Measurements from ENCODE around the gene PXK. TPM values are rescaled to one million over a fixed set of nuclear protein-coding genes. Genes with fewer than 3 reads are reported as not detected.
A peak's percentile ranks its signal among the peaks of the same experiment; 100 is the strongest.

Gene PXK
- total and polyA plus RNA-seq, 10 of the 15 experiments (the other 5 are each of a cell fraction or from before 2014, with no cell fraction given): 8.4 to 38.0 (median 27.6) TPM

- no peak for TF ChIP-seq SKIL (IDR thresholded peaks at IDR 0.05; ENCODE audit: low read depth, poor library complexity, severe bottlenecking)
- 0 out of 4 replicates have a peak, but pooled peaks of 1 of the 2 experiments have one; percentile 6 for TF ChIP-seq BHLHE40 (IDR thresholded peaks at IDR 0.05; ENCODE audit: borderline replicate concordance in 1 of 2, low read depth in 2 of 2, low read length in 1 of 2)
Measured at GRCh38 chr3:58429657-58430056, 97.0 kb downstream of the PXK start (continued).

DNA sequence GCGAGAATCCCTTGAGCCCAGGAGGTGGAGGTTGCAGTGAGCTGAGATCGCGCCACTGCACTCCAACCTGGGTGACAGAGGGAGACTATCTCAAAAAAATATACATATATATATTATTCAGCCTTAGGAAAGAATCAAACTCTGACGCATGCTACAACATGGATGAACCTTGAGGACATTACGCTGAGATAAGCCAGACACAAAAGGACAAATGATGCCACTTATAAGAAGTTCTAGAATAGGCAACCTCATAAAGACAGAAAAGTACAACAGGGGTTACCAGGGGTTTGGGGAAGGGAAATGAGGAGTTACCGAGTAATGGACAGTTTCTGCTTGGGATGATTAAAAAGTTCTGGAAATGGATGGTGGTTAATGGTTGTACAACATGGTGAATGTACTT lies 100.2 kb downstream of the PXK start:
- ChIA-PET POLR2A (interaction anchor here (1.0 to 1.2 kb wide), 2 partner anchors 99 to 126 kb away, joined by 3 to 7 read pairs; partner anchors contain the start of genes HTD2 and RPP14), SMC1A (ENCODE audit: uncharacterized antibody, unreplicated experiment) (interaction anchor here (0.6 to 2.9 kb wide), 3 partner anchors 17 to 205 kb away, joined by 4 to 15 read pairs (median 8); partner anchors contain the start of genes HTD2 and RPP14), RAD21 (ENCODE audit: unreplicated experiment) (interaction anchor here (0.6 to 1.1 kb wide), 4 partner anchors 28 to 126 kb away, joined by 3 read pairs; no protein-coding TSS in a partner anchor), CTCF (interaction anchor here (2.3 kb wide), 1 partner anchor 18 kb away, joined by 7 read pairs; no protein-coding TSS in a partner anchor)
- WGBS (ENCODE audit: insufficient coverage, insufficient replicate concordance, low lambda C conversion rate, missing lambda C conversion rate): 77% methylated on average over 6 of the region's 6 CpGs
- DNase-seq (ENCODE audit: low read depth, low spot score) (no peak), ATAC-seq (no peak), FAIRE-seq (no peak)
- peaks cover 2 to 5% of the 10 kb centered on the region in 2 experiments for H3K36me3 ChIP-seq (ENCODE audit: control insufficient read depth in 2 of 2, insufficient read depth in 2 of 2, low read length in 1 of 2)
- H3K79me2 ChIP-seq (ENCODE audit: control insufficient read depth, insufficient read depth, low read length): peaks cover 6% of the 10 kb centered on the region
- intact Hi-C loops (cut with micrococcal nuclease; ENCODE audit: unreplicated experiment): loop anchor here (5.0 kb wide), 1 partner anchor 99 kb away; no protein-coding TSS in a partner anchor
- peak overlapping the region; percentile 81; the same call in 1 of the 2 replicates for H3K27ac ChIP-seq (ENCODE audit: control insufficient read depth, insufficient read depth)
- H3K27me3 ChIP-seq (replicated peaks in 1 of 2; ENCODE audit: control insufficient read depth in 2 of 2, insufficient read depth in 2 of 2, low read length in 1 of 2): no peaks in the 10 kb centered on the region
- H3K4me3 ChIP-seq: peak overlapping the region; percentile 87
- no TSS peak for BruUV-seq (replicated peaks)
- in situ Hi-C loops (cut with MboI): no loop called here
- no peaks in the 10 kb centered on the region; the same call in 1 of the 2 replicates for H4K20me1 ChIP-seq (ENCODE audit: control insufficient read depth, insufficient read depth)
- H3K4me2 ChIP-seq (ENCODE audit: control insufficient read depth, insufficient read depth): peak overlapping the region; percentile 69
- peak overlapping the region; percentile 77 for H3K9ac ChIP-seq (ENCODE audit: control insufficient read depth, insufficient read depth, low read length)
- H3K9me3 ChIP-seq (replicated peaks; ENCODE audit: control insufficient read depth, insufficient read depth, low read length): no peaks in the 10 kb centered on the region
- H3K4me1 ChIP-seq (ENCODE audit: control insufficient read depth, insufficient read depth, low read length): peaks cover 14% of the 10 kb centered on the region
- H2AFZ ChIP-seq (ENCODE audit: control insufficient read depth, low read depth, low read length): peak overlapping the region; percentile 97; the same call in 1 of the 2 replicates
- no peak for TF ChIP-seq CREM (IDR thresholded peaks at IDR 0.05; ENCODE audit: low read depth)
- no peak for TF ChIP-seq NRF1 (conservative IDR thresholded peaks at IDR 0.05; ENCODE audit: low read depth, low read length)
- TF ChIP-seq POLR2AphosphoS2 (IDR thresholded peaks at IDR 0.05; ENCODE audit: low read depth, low read length): no peak
